ENCODE results near the gene TIGD6. TPM values are rescaled to one million over a fixed set of nuclear protein-coding genes. Genes with fewer than 3 reads are reported as not detected.

TIGD6 gene
- total RNA-seq, 1 experiment from 2014 or later, result 2.1 TPM

DNA sequence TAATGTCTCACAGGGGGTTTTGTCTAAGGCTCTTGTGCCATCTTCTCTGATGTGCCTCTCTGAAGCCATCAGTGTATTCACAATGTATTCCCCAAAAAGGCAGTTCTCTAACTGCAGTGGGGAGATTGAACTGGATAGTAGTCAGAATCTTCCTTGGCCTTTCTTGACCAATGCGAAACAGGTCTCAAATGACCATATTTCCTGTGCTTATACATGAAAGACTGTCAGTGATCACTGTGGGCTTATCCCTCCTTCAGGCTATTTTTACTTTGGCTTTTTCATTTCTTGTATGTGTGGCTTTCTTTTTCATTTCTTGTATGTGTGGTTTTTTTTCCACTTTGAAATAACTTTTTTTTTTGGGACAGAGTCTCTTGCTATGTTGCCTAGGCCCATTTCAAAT lies 19.8 kb upstream of the TIGD6 start:
- Histone ChIP-seq H3K4me2 (ENCODE audit: low read length) (peak overlapping the region; percentile 76), H4K20me1 (ENCODE audit: insufficient read depth) (no peaks in the 10 kb centered on the region), H3K9ac (ENCODE audit: low read length) (0 out of 2 replicates have a peak overlapping the region, but pooled peaks have one; percentile 0), H3K79me2 (ENCODE audit: insufficient read depth, low read length) (peaks cover 82% of the 10 kb centered on the region), H3K36me3 (ENCODE audit: control insufficient read depth in 1 of 2, insufficient read depth in 2 of 2, low read length in 2 of 2) (peaks cover 33 to 73% of the 10 kb centered on the region in 2 experiments), H3K4me1 (ENCODE audit: control insufficient read depth in 1 of 2, insufficient read depth in 2 of 2, low read length in 2 of 2) (peaks cover 41 to 83% of the 10 kb centered on the region in 2 experiments), H3K4me3 (replicated peaks in 1 of 2; ENCODE audit: low read depth in 1 of 2, low read length in 2 of 2) (no peak overlapping the region), H3K27me3 (ENCODE audit: insufficient read depth, low read length) (no peaks in the 10 kb centered on the region), H3K9me2 (ENCODE audit: insufficient read depth) (no peaks in the 10 kb centered on the region), H3K9me3 (ENCODE audit: control insufficient read depth in 1 of 2, insufficient read depth in 1 of 2, low read depth in 1 of 2, low read length in 2 of 2) (peaks cover 0 to 11% of the 10 kb centered on the region in 2 experiments; a peak in 1 of 4 replicates), H2AFZ (ENCODE audit: low read depth, low read length, poor library complexity, severe bottlenecking) (no peak overlapping the region), H3K27ac (ENCODE audit: low read depth, low read length) (peak overlapping the region; percentile 93)
- BruUV-seq (replicated peaks), result no TSS peak
- ChIA-PET POLR2A (interaction anchor here (2.5 kb wide), 1 partner anchor 15 kb away, joined by 7 read pairs; no protein-coding TSS in a partner anchor), RAD21 (ENCODE audit: low non-redundant PET in 1 of 2, low total read pairs in 2 of 2, uncharacterized antibody in 2 of 2, unreplicated experiment in 2 of 2) (no interaction called here), CTCF (interaction anchor here (0.7 to 1.8 kb wide), 2 partner anchors 186 to 194 kb away, joined by 4 read pairs; no protein-coding TSS in a partner anchor)
- TF ChIP-seq CBX3 (IDR thresholded peaks at IDR 0.05; ENCODE audit: low read depth) (no peak), ZFX (IDR thresholded peaks at IDR 0.05) (no peak), CEBPB (IDR thresholded peaks at IDR 0.05; ENCODE audit: low read depth) (no peak), EZH2 (IDR thresholded peaks at IDR 0.05) (no peak), ZNF274 (IDR thresholded peaks at IDR 0.05; ENCODE audit: low read depth, low read length) (no peak), EZH2phosphoT487 (IDR thresholded peaks at IDR 0.05; ENCODE audit: borderline replicate concordance) (no peak), YY1 (IDR thresholded peaks at IDR 0.05; ENCODE audit: extremely low read depth, insufficient replicate concordance, low read depth, low read length) (no peak), EGR1 (IDR thresholded peaks at IDR 0.05; ENCODE audit: low read depth) (no peak), FOSL1 (IDR thresholded peaks at IDR 0.05; ENCODE audit: low read depth) (no peak), SIN3A (IDR thresholded peaks at IDR 0.05; ENCODE audit: low read depth) (no peak), JUND (IDR thresholded peaks at IDR 0.05) (no peak), RAD21 (IDR thresholded peaks at IDR 0.05; ENCODE audit: low read depth) (no peak), SRF (IDR thresholded peaks at IDR 0.05; ENCODE audit: low read depth) (no peak), ELF1 (IDR thresholded peaks at IDR 0.05; ENCODE audit: borderline replicate concordance, low read depth) (no peak), POLR2A (IDR thresholded peaks at IDR 0.05; ENCODE audit: borderline replicate concordance, extremely low read depth, insufficient read depth, insufficient read length) (no peak)
- TF ChIP-seq, protein P1, sequence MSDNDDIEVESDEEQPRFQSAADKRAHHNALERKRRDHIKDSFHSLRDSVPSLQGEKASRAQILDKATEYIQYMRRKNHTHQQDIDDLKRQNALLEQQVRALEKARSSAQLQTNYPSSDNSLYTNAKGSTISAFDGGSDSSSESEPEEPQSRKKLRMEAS (IDR thresholded peaks at IDR 0.05), result no peak
- TF ChIP-seq, protein P2, sequence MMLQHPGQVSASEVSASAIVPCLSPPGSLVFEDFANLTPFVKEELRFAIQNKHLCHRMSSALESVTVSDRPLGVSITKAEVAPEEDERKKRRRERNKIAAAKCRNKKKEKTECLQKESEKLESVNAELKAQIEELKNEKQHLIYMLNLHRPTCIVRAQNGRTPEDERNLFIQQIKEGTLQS (IDR thresholded peaks at IDR 0.05), result no peak
- TF ChIP-seq, protein P3, sequence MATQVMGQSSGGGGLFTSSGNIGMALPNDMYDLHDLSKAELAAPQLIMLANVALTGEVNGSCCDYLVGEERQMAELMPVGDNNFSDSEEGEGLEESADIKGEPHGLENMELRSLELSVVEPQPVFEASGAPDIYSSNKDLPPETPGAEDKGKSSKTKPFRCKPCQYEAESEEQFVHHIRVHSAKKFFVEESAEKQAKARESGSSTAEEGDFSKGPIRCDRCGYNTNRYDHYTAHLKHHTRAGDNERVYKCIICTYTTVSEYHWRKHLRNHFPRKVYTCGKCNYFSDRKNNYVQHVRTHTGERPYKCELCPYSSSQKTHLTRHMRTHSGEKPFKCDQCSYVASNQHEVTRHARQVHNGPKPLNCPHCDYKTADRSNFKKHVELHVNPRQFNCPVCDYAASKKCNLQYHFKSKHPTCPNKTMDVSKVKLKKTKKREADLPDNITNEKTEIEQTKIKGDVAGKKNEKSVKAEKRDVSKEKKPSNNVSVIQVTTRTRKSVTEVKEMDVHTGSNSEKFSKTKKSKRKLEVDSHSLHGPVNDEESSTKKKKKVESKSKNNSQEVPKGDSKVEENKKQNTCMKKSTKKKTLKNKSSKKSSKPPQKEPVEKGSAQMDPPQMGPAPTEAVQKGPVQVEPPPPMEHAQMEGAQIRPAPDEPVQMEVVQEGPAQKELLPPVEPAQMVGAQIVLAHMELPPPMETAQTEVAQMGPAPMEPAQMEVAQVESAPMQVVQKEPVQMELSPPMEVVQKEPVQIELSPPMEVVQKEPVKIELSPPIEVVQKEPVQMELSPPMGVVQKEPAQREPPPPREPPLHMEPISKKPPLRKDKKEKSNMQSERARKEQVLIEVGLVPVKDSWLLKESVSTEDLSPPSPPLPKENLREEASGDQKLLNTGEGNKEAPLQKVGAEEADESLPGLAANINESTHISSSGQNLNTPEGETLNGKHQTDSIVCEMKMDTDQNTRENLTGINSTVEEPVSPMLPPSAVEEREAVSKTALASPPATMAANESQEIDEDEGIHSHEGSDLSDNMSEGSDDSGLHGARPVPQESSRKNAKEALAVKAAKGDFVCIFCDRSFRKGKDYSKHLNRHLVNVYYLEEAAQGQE (IDR thresholded peaks at IDR 0.05; ENCODE audit: low read depth), result no peak
- TF ChIP-seq, protein P4, sequence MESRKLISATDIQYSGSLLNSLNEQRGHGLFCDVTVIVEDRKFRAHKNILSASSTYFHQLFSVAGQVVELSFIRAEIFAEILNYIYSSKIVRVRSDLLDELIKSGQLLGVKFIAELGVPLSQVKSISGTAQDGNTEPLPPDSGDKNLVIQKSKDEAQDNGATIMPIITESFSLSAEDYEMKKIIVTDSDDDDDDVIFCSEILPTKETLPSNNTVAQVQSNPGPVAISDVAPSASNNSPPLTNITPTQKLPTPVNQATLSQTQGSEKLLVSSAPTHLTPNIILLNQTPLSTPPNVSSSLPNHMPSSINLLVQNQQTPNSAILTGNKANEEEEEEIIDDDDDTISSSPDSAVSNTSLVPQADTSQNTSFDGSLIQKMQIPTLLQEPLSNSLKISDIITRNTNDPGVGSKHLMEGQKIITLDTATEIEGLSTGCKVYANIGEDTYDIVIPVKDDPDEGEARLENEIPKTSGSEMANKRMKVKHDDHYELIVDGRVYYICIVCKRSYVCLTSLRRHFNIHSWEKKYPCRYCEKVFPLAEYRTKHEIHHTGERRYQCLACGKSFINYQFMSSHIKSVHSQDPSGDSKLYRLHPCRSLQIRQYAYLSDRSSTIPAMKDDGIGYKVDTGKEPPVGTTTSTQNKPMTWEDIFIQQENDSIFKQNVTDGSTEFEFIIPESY (IDR thresholded peaks at IDR 0.05; ENCODE audit: extremely low read depth, insufficient replicate concordance, low read length), result no peak
- intact Hi-C loops (cut with micrococcal nuclease), result no loop called here
- ATAC-seq, result no peak
- DNase-seq (ENCODE audit: low read depth, low spot score), result no peak

Data from HCT116 (cell line).